GM18858 (cell line): ENCODE results near the gene PLOD3.

ENCODE experiments used
- ATAC-seq: cut with Tn5 transposase; IDR thresholded peaks from one replicate; pipeline ENCODE4 v1.9.1; 2021; ENCODE audit not compliant: unreplicated experiment

The PLOD3 gene

GRCh38 chr7:101166909-101167644 lies 50.3 kb downstream of the PLOD3 start:
- no peak for ATAC-seq

- no peak for ATAC-seq
Measured at GRCh38 chr7:101166648-101166908, 50.8 kb downstream of the PLOD3 start.

- ATAC-seq = no peak
Measured at GRCh38 chr7:101165958-101166647, 51.3 kb downstream of the PLOD3 start.

- ATAC-seq = peak; percentile 42
Measured at GRCh38 chr7:101165075-101165957, 52.1 kb downstream of the PLOD3 start, which contains the start of gene VGF. Gene VGF (minus strand): TSS chr7:101165569. CDS start chr7:101164843, 726 bp downstream.

- ATAC-seq = no peak
Measured at GRCh38 chr7:101164071-101164840, 53.1 kb downstream of the PLOD3 start.

GRCh38 chr7:101163279-101164070 lies 53.9 kb downstream of the PLOD3 start:
- no peak for ATAC-seq

- ATAC-seq = no peak
Measured at GRCh38 chr7:101162551-101163278, 54.7 kb downstream of the PLOD3 start.

- ATAC-seq = no peak
Measured at GRCh38 chr7:101161692-101162471, 55.5 kb downstream of the PLOD3 start.

GRCh38 chr7:101160910-101161309 lies 56.5 kb downstream of the PLOD3 start:
- no peak for ATAC-seq

GRCh38 chr7:101159696-101160674 lies 57.4 kb downstream of the PLOD3 start:
- ATAC-seq = no peak

GRCh38 chr7:101156866-101157589 lies 60.4 kb downstream of the PLOD3 start:
- no peak for ATAC-seq

GRCh38 chr7:101156277-101156676 lies 61.1 kb downstream of the PLOD3 start:
- ATAC-seq = no peak
